ENCODE results near the gene TMEM132D. TPM values are rescaled to one million over a fixed set of nuclear protein-coding genes. Genes with fewer than 3 reads are reported as not detected.

Gene TMEM132D
- total and polyA plus RNA-seq, 4 experiments from 2014 or later: not detected

- Histone ChIP-seq H3K27me3 (ENCODE audit: insufficient read depth, low read length) (no peaks in the 10 kb centered on the region), H3K4me1 (ENCODE audit: insufficient read depth, low read length) (no peaks in the 10 kb centered on the region), H3K36me3 (ENCODE audit: insufficient read depth, low read length) (no peaks in the 10 kb centered on the region), H3K9me3 (ENCODE audit: control insufficient read depth in 1 of 2, low read length in 2 of 2) (peaks cover 0 to 4% of the 10 kb centered on the region in 2 donors), H3K4me3 (ENCODE audit: low read length in 2 of 2) (no peak overlapping the region), H3K27ac (ENCODE audit: low read depth, low read length) (no peak overlapping the region)
- H3K27me3 Mint-ChIP-seq: no peaks in the 10 kb centered on the region
- intact Hi-C loops (cut with micrococcal nuclease): no loop called here
- H3K27ac Mint-ChIP-seq: no peak overlapping the region
- ChIA-PET POLR2A (ENCODE audit: partially characterized antibody) (no interaction called here), CTCF (ENCODE audit: partially characterized antibody) (no interaction called here)
- peaks cover 0 to 12% (median 7%) of the 10 kb centered on the region in 8 donors for H3K9me3 Mint-ChIP-seq
- H3K4me1 Mint-ChIP-seq: no peaks in the 10 kb centered on the region
- no peaks in the 10 kb centered on the region for H3K36me3 Mint-ChIP-seq
- DNase-seq: no peak
- no peak overlapping the region for H3K4me3 Mint-ChIP-seq
Observed at GRCh38 chr12:129300011-129300410, 603.8 kb downstream of the TMEM132D start.

GRCh38 chr12:129298921-129299320 lies 604.9 kb downstream of the TMEM132D start:
- intact Hi-C loops (cut with micrococcal nuclease): no loop called here
- H3K27me3 ChIP-seq (ENCODE audit: insufficient read depth, low read length): no peaks in the 10 kb centered on the region
- no peaks in the 10 kb centered on the region for H3K4me1 Mint-ChIP-seq
- no peak overlapping the region for H3K4me3 Mint-ChIP-seq
- no peak overlapping the region for H3K27ac Mint-ChIP-seq
- ChIA-PET POLR2A (ENCODE audit: partially characterized antibody) (no interaction called here), CTCF (ENCODE audit: partially characterized antibody) (interaction anchor here (0.7 kb wide), 1 partner anchor 15 kb away, joined by 3 read pairs; no protein-coding TSS in a partner anchor)
- no peak overlapping the region for H3K27ac ChIP-seq (ENCODE audit: low read depth, low read length)
- no peaks in the 10 kb centered on the region for H3K27me3 Mint-ChIP-seq
- H3K36me3 Mint-ChIP-seq: no peaks in the 10 kb centered on the region
- no peak for DNase-seq
- H3K4me1 ChIP-seq (ENCODE audit: insufficient read depth, low read length): no peaks in the 10 kb centered on the region
- peaks cover 0 to 7% (median 3%) of the 10 kb centered on the region in 8 donors for H3K9me3 Mint-ChIP-seq
- H3K4me3 ChIP-seq (ENCODE audit: low read length in 2 of 2): no peak overlapping the region
- peaks cover 0 to 4% of the 10 kb centered on the region in 2 donors for H3K9me3 ChIP-seq (ENCODE audit: control insufficient read depth in 1 of 2, low read length in 2 of 2)
- H3K36me3 ChIP-seq (ENCODE audit: insufficient read depth, low read length): no peaks in the 10 kb centered on the region

- Mint-ChIP-seq H3K36me3 (no peaks in the 10 kb centered on the region), H3K4me3 (no peak overlapping the region), H3K27ac (no peak overlapping the region), H3K4me1 (no peaks in the 10 kb centered on the region), H3K9me3 (peaks cover 0 to 7% (median 3%) of the 10 kb centered on the region in 8 donors), H3K27me3 (no peaks in the 10 kb centered on the region)
- no peaks in the 10 kb centered on the region for H3K36me3 ChIP-seq (ENCODE audit: insufficient read depth, low read length)
- no peaks in the 10 kb centered on the region for H3K4me1 ChIP-seq (ENCODE audit: insufficient read depth, low read length)
- H3K9me3 ChIP-seq (ENCODE audit: control insufficient read depth in 1 of 2, low read length in 2 of 2): peaks cover 0 to 4% of the 10 kb centered on the region in 2 donors
- CTCF ChIA-PET (ENCODE audit: partially characterized antibody): no interaction called here
- POLR2A ChIA-PET (ENCODE audit: partially characterized antibody): no interaction called here
- no peak for DNase-seq
- H3K27ac ChIP-seq (ENCODE audit: low read depth, low read length): no peak overlapping the region
- intact Hi-C loops (cut with micrococcal nuclease): no loop called here
- H3K27me3 ChIP-seq (ENCODE audit: insufficient read depth, low read length): no peaks in the 10 kb centered on the region
- no peak overlapping the region for H3K4me3 ChIP-seq (ENCODE audit: low read length in 2 of 2)
Observed at GRCh38 chr12:129296671-129297070, 607.2 kb downstream of the TMEM132D start.

- H3K4me1 Mint-ChIP-seq: no peaks in the 10 kb centered on the region
- no peaks in the 10 kb centered on the region for H3K36me3 ChIP-seq (ENCODE audit: insufficient read depth, low read length)
- intact Hi-C loops (cut with micrococcal nuclease): no loop called here
- ChIA-PET CTCF (ENCODE audit: partially characterized antibody) (no interaction called here), POLR2A (ENCODE audit: partially characterized antibody) (no interaction called here)
- H3K4me3 ChIP-seq (ENCODE audit: low read length in 2 of 2): no peak overlapping the region
- no peaks in the 10 kb centered on the region for H3K27me3 ChIP-seq (ENCODE audit: insufficient read depth, low read length)
- no peaks in the 10 kb centered on the region for H3K27me3 Mint-ChIP-seq
- no peak overlapping the region for H3K4me3 Mint-ChIP-seq
- DNase-seq: no peak
- H3K27ac ChIP-seq (ENCODE audit: low read depth, low read length): no peak overlapping the region
- H3K27ac Mint-ChIP-seq: no peak overlapping the region
- H3K36me3 Mint-ChIP-seq: no peaks in the 10 kb centered on the region
- H3K9me3 Mint-ChIP-seq: peaks cover 0 to 5% (median 3%) of the 10 kb centered on the region in 8 donors
- no peaks in the 10 kb centered on the region for H3K4me1 ChIP-seq (ENCODE audit: insufficient read depth, low read length)
- H3K9me3 ChIP-seq (ENCODE audit: control insufficient read depth in 1 of 2, low read length in 2 of 2): peaks cover 0 to 4% of the 10 kb centered on the region in 2 donors
Observed at GRCh38 chr12:129294868-129295267, 609.0 kb downstream of the TMEM132D start.

GRCh38 chr12:129279771-129280170 lies 624.1 kb downstream of the TMEM132D start:
- Histone ChIP-seq H3K4me3 (ENCODE audit: low read length in 2 of 2) (no peak overlapping the region), H3K9me3 (ENCODE audit: control insufficient read depth in 1 of 2, low read length in 2 of 2) (no peaks in the 10 kb centered on the region), H3K4me1 (ENCODE audit: insufficient read depth, low read length) (no peaks in the 10 kb centered on the region), H3K27ac (ENCODE audit: low read depth, low read length) (no peak overlapping the region), H3K36me3 (ENCODE audit: insufficient read depth, low read length) (no peaks in the 10 kb centered on the region), H3K27me3 (ENCODE audit: insufficient read depth, low read length) (no peaks in the 10 kb centered on the region)
- intact Hi-C loops (cut with micrococcal nuclease): no loop called here
- CTCF ChIA-PET (ENCODE audit: partially characterized antibody): no interaction called here
- Mint-ChIP-seq H3K9me3 (peaks cover 2 to 16% (median 6%) of the 10 kb centered on the region in 8 donors), H3K27me3 (no peaks in the 10 kb centered on the region), H3K4me3 (no peak overlapping the region), H3K36me3 (no peaks in the 10 kb centered on the region), H3K4me1 (no peaks in the 10 kb centered on the region), H3K27ac (no peak overlapping the region)
- POLR2A ChIA-PET (ENCODE audit: partially characterized antibody): no interaction called here
- no peak for DNase-seq

GRCh38 chr12:129276361-129277060 lies 627.3 kb downstream of the TMEM132D start:
- no peaks in the 10 kb centered on the region for H3K27me3 ChIP-seq (ENCODE audit: insufficient read depth, low read length)

GRCh38 chr12:129269756-129270495 lies 633.9 kb downstream of the TMEM132D start:
- H3K4me1 Mint-ChIP-seq: no peaks in the 10 kb centered on the region
- Histone ChIP-seq H3K27me3 (ENCODE audit: insufficient read depth, low read length) (no peaks in the 10 kb centered on the region), H3K27ac (ENCODE audit: low read depth, low read length) (no peak overlapping the region), H3K4me1 (ENCODE audit: insufficient read depth, low read length) (no peaks in the 10 kb centered on the region), H3K36me3 (ENCODE audit: insufficient read depth, low read length) (no peaks in the 10 kb centered on the region), H3K4me3 (ENCODE audit: low read length in 2 of 2) (no peak overlapping the region), H3K9me3 (ENCODE audit: control insufficient read depth in 1 of 2, low read length in 2 of 2) (peaks cover 0 to 4% of the 10 kb centered on the region in 2 donors)
- no peaks in the 10 kb centered on the region for H3K27me3 Mint-ChIP-seq
- DNase-seq: no peak
- intact Hi-C loops (cut with micrococcal nuclease): no loop called here
- H3K36me3 Mint-ChIP-seq: peaks cover 0 to 2% of the 10 kb centered on the region in 2 donors
- ChIA-PET CTCF (ENCODE audit: partially characterized antibody) (no interaction called here), POLR2A (ENCODE audit: partially characterized antibody) (no interaction called here)
- no peak overlapping the region for H3K27ac Mint-ChIP-seq
- H3K9me3 Mint-ChIP-seq: peaks cover 0 to 46% (median 22%) of the 10 kb centered on the region in 8 donors
- H3K4me3 Mint-ChIP-seq: no peak overlapping the region

More at GRCh38 chr12:129276361-129277060, 627.3 kb downstream of the TMEM132D start:
- DNase-seq: no peak
- intact Hi-C loops (cut with micrococcal nuclease): no loop called here
- no peaks in the 10 kb centered on the region for H3K4me1 Mint-ChIP-seq
- CTCF ChIA-PET (ENCODE audit: partially characterized antibody): no interaction called here
- H3K27me3 Mint-ChIP-seq: no peaks in the 10 kb centered on the region
- peaks cover 0 to 23% (median 4%) of the 10 kb centered on the region in 8 donors for H3K9me3 Mint-ChIP-seq
- Histone ChIP-seq H3K4me1 (ENCODE audit: insufficient read depth, low read length) (no peaks in the 10 kb centered on the region), H3K4me3 (ENCODE audit: low read length in 2 of 2) (no peak overlapping the region), H3K36me3 (ENCODE audit: insufficient read depth, low read length) (no peaks in the 10 kb centered on the region), H3K9me3 (ENCODE audit: control insufficient read depth in 1 of 2, low read length in 2 of 2) (peaks cover 0 to 4% of the 10 kb centered on the region in 2 donors), H3K27ac (ENCODE audit: low read depth, low read length) (no peak overlapping the region)
- no peaks in the 10 kb centered on the region for H3K36me3 Mint-ChIP-seq
- no peak overlapping the region for H3K4me3 Mint-ChIP-seq
- POLR2A ChIA-PET (ENCODE audit: partially characterized antibody): no interaction called here
- no peak overlapping the region for H3K27ac Mint-ChIP-seq

All from CD4-positive, alpha-beta memory T cell (primary cell).